GM21737 (cell line): ENCODE data around the gene SFTPA1.
"Not testable (repeated sequence)": the region's sequence is repeated elsewhere in the genome, so short reads cannot be mapped to it uniquely, and the experiment has no call there.

ENCODE experiments used
- ATAC-seq: cut with Tn5 transposase; IDR thresholded peaks from one replicate; pipeline ENCODE4 v1.9.1; 2021; ENCODE audit warnings: mild to moderate bottlenecking, moderate library complexity; ENCODE audit not compliant: unreplicated experiment

The SFTPA1 gene

DNA sequence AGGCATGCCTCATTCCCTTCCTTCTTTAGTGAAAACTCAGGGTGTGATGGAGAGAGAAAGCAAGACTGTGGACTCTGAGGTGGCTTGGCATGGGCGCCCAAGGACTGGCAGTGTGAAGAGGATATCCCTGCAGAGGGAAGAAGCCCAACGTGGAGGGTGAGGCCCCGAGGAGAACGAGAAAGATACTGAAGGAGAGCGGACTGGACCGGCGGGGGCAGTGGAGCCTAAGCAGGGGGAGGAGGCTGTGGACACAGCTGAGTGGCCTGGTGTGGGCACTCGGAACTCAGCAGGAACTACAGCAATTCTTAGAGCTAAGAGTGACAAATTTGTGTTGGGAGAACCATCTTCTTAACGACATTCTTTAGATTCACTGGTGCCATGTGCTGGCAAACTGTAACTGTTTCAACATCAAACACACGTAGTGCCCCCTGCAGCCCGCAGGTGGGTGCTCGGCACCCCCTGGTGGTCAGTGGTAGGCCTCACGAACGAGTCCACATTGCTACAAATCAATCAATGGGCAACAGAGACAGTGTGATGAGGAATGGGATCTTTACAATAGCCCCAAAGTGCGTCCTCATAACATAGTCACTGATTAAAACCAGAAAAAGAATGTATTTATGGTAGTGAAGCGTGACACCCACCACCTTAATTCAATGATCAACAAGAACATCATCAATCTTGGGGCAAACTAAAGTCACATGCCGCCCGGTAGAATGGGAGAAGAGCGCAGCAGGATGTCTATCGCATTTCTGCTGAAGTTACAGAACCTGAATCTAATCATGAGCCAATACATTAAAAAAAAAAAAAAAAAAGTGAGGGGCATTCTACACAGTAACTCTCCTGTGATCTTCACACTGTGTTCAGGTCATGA lies 2.0 kb upstream of the SFTPA1 start:
- no peak for ATAC-seq

DNA sequence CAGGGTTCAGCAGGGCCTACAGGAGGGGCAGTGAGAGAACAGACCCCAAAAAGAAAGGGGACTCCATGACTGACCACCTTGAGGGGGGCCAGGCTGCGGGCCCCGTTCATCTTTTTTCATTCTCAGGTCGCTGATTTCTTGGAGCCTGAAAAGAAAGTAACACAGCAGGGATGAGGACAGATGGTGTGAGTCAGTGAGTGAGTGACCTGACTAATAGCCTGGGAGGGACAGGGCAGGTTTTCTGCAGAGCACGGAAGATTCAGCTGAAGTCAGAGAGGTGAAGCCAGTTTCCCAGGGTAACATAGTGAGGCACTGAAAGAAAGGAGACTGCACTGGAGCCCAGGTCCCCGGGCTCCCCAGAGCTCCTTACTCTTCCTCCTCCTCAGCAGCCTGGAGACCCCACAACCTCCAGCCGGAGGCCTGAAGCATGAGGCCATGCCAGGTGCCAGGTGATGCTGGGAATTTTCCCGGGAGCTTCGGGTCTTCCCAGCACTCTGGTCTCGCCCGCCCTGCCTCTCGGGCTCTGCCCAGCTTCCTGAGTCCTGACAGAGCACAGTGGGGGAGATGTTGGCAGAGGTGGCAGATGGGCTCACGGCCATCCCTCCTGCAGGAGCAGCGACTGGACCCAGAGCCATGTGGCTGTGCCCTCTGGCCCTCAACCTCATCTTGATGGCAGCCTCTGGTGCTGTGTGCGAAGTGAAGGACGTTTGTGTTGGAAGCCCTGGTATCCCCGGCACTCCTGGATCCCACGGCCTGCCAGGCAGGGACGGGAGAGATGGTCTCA lies 646 bp downstream of the SFTPA1 start:
- not testable (repeated sequence) for ATAC-seq

DNA sequence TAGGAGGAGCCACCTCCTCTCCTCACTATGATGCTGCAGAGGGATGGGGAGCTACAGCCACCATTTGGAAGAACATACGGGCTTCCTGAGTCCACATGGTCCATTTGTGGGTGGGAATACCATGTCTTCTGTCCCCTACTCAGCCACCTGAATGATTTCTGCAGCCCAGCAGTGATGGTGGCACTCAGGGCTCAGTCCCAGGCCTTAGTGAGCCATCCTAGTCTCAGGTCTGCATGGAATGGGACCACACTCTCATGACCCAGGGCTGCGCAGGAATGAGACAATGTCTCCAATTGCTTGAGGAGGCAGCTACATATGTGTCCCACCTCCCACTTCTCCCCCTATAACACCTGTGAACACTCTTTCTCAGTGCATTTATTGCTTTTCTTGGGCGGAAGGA lies 4.8 kb downstream of the SFTPA1 start:
- ATAC-seq: no peak

DNA sequence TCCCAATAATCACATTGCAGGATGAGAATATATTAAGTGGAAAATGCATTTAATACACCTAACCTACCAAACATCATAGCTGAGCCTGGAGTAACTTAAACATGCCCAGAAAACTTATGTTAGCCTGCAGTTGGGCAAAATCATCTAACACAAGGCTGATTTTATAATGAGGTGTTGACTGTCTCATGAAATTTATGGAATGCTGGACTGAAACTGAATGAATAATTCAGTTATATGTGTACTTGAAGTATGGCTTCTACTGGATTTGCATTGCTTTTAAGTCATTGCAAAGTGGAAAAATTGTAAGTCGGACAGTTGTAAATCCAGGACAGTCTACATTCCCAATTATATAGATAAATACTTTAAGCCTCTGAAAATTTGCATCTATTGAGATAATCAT lies 5.4 kb downstream of the SFTPA1 start:
- ATAC-seq: no peak

DNA sequence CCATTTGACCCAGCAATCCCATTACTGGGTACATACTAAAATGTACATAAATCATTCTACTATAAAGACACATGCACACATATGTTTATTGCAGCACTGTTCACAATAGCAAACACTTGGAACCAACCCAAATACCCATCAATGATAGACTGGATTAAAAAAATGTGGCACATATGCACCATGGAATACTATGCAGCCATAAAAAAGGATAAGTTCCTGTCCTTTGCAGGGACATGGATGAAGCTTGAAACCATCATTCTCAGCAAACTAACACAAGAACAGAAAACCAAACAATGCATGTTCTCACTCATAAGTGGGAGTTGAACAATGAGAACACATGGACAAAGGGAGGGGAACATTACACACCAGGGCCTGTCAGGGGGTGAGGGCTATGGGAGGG lies 12.9 kb downstream of the SFTPA1 start:
- ATAC-seq: not testable (repeated sequence)

DNA sequence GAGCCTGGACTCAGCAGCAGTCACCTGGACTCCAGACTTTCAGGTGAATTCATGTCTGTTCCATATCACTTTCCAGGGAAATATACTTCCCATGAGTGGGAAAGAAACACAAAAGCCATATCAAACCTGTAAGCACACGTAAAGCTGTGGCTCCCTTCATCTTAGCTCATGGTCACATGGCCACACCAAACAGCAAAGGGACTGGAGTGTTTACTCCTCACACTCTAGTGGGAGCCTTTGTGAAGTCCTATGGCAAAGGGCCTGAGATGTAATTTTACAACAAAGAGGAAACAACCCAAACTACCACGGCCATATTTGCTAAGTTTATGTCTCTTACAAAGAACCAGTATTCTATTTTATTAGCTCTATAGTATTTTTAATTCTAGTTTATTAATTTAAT lies 16.3 kb downstream of the SFTPA1 start:
- ATAC-seq: no peak

DNA sequence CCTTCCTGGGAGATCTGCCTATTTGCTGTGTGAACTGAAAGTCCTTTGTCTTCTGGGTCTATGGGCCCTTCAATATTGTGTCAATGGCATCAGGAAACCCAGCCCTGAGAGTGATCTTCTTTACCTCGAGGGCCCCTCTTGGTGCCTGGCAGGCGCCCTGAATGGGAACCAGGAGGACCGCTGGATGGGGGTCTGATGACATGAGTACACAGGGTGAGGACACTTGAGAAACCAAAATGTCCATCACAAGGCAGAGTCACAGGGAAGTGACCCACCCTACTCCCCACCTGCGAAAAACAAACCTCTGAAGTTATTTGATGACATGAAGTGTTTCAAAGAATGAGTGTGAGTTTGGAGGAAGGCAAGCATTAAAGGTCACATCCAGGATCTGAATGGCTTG lies 17.3 kb downstream of the SFTPA1 start:
- no peak for ATAC-seq

DNA sequence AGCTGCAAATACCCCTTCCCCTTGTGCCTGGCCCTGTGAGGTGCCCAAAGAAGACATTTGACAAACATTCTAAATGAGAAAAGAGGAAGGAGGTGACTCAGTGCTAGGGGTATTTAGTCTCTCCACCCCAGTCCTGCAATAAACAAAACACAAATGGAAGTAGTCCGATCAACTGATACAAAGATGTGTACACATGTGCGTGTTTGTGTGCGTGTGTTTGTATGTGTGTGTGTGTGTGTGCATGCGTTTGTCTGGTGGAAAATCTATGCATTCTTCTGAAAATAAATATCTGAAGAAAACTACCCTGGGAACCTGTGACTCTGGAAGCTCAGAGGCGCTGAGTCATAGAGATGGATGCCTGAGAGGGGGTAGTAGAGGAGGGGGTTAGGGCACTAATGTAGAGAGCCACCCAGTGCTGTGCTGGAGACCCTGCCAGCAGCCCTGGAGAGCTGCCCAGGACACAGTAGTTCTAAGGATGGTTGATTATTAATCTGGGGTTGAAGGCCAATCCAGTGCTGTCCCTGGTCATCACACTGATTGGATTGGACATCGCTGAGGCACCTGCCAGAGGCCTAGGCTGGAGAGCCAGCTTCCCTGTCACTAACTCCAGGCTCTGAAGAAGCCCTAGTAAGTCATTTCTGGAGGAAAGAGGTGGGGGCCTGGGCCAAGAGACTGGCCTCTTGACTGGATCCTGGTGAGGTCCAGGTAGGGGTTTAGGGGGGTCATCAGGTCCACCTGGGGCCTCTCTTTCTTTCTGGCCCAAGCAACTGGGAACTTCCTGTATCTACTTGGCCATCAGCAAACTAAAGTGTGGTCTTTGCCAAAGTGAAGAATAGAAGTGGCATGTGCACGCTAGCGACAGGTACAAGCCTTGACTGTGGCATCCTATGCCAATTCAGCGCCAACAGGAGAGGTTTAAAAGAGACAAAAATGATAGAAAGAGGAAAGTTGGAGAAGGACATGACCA lies 18.5 kb downstream of the SFTPA1 start:
- ATAC-seq: no peak

DNA sequence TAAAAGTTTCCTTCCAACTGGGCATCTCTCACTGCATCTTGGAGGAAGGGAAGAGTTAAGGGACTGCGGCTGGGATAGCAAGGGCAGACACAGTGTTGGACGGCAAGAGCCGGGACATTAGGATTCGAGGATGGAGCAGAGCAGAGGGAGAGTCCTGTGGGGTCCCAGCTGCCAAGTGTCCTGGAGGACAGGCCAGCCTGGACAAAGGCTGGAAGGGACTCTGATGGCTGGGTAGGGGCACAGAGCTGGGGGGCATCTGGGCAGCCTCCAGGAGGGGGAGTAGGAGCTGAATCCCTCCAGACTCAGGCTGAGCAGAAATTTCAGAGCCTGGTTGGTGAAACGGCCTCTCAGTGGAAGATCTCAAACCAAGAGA lies 19.2 kb downstream of the SFTPA1 start:
- ATAC-seq: no peak

DNA sequence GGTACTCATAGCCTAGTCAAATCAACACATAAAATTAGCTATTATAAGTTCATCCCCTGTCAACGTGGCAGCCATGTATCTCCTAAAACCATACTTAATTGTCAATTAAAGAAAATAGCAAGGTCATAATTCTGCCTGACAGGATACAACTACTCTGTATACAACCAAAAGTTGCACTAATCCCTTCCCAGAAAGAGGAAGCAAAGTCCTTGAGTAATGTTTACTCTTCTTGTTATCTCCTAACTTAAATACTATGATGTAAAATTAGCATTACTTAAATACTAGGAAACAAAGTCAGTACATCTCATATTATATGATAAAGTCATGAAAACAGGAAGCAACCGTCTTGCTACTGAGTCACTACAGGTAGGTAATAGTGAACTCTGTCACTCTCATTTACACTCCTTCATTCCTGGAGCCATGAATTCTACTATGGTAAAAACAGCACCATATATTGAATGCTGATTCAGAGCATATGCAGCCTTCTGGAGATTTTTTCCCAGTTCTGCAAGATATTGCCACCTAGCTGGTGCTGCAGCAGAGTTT lies 26.0 kb downstream of the SFTPA1 start:
- ATAC-seq: not testable (repeated sequence)

DNA sequence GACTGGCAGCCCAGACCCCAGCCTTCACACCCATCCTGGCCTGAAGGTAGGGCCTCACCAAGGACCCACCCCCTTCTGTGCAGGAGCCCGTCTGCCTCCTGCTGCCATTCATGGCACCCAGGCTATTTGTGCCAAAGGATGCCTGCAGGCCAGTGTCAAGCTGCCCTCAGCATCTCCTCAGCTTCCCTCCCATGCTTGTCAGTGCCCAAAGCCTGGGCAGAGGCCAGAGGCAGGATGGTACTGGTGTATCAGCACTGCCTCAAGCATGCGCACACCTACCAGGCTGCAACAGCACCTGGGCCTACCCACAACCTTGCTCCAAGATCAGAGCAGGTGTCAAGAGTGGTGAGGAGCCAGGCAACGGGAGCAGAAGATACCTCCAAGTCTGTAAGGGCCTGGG lies 27.6 kb downstream of the SFTPA1 start:
- ATAC-seq: no peak

DNA sequence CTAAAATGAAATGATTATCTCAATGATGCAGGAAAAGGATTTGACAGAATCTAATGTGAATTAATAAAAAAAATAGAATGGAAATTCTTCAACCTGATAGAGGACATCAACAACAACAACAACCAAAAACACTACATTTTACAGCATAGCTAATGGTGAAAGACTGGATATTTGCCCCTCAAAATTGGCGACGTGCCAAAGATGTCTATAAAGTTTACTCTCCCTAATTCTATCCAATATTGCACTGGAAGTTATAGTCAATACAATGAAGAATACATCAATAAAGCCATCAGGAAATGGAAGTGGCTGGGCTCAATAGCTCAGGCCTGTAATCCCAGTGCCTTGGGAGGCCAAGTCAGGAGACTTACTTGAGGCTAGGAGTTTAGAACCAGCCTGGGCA lies 42.0 kb downstream of the SFTPA1 start:
- ATAC-seq: not testable (repeated sequence)

DNA sequence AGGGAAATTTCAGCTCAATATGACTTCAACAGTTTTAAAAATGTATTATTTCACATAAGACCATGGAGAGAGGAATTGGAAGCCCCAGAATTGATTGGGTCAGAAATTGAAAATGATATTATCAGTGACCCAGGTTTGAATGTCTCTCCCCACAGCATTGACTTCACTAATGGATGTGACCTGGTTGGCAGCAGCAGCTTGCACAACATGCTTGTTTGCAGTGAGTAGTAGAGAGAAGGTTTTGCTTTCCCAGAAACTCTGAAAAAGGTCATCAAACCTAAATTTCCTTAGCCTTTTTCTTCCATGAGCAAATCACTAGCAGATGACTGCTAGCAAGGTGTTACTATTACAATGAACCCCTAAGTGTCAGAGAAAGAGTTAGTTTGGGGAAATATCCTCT lies 52.5 kb downstream of the SFTPA1 start:
- ATAC-seq: not testable (repeated sequence)

DNA sequence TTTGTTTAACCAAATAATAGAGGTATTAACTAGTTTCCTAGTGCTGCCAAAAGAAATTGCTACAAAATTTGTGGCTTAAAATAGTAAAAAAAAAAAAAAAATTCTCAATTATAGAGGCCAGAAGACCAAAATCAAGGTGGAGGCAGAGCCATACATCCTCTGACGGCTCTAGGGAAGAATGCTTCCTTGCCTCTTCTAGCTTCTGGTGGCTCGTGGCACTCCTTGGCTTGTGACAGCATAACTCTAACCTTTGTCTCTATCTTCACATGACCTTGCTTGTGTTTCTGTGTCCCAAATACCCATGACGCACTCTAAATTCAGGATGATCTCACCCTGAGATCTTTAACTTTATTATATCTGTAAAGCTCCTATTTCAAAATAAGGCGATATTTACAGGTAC lies 53.9 kb downstream of the SFTPA1 start:
- ATAC-seq: not testable (repeated sequence)
